Large intestine (tissue), 3 donors: ENCODE results near the gene MAPK8. TPM values are rescaled to one million over a fixed set of nuclear protein-coding genes. Genes with fewer than 3 reads are reported as not detected.

ENCODE experiments used
- DNase-seq, 2 donors: peaks; one replicate each; pipeline versions ENCODE4 v3.0.0 to v3.0.0-alpha.2; 2013
- H3K27ac ChIP-seq: one replicate; pipeline ENCODE4 v1.5.1; 2013; ENCODE audit warnings: low read length
- H3K27me3 ChIP-seq: 2 replicates; pipeline ENCODE4 v1.6.1; 2013; ENCODE audit warnings: low read length; ENCODE audit not compliant: control insufficient read depth, insufficient read depth
- H3K36me3 ChIP-seq: 2 replicates; pipeline ENCODE4 v1.6.1; 2013; ENCODE audit warnings: low read length; ENCODE audit not compliant: control insufficient read depth, insufficient read depth
- H3K4me1 ChIP-seq: one replicate; pipeline ENCODE4 v1.6.1; 2013; ENCODE audit warnings: low read length; ENCODE audit not compliant: control insufficient read depth, insufficient read depth
- H3K4me3 ChIP-seq: one replicate; pipeline ENCODE4 v1.5.1; 2013; ENCODE audit warnings: low read length
- H3K9me3 ChIP-seq: one replicate; pipeline ENCODE4 v1.6.1; 2013; ENCODE audit warnings: mild to moderate bottlenecking, low read depth, low read length, moderate library complexity; ENCODE audit not compliant: control insufficient read depth
- WGBS: methylation state at CpG from one replicate; pipeline ENCODE4 v1.1.5; 2013; ENCODE audit warnings: low lambda C conversion rate; ENCODE audit not compliant: insufficient coverage; 5-methylcytosine and 5-hydroxymethylcytosine counted together
- polyA plus RNA-seq: library from polyadenylated mRNA; unstranded; fragments of 120-200 nt; gene quantifications from one replicate; pipeline ENCODE4 v1.2.1, GENCODE V29; 2013

The MAPK8 gene
- polyA plus RNA-seq, 1 donor, result 40.6 TPM

GRCh38 chr10:48444861-48445841, 138.7 kb downstream of the MAPK8 start:
- no CpG with 5 or more reads among the region's 20 CpGs for WGBS
- no peaks in the 10 kb centered on the region for H3K4me1 ChIP-seq
- no peak for DNase-seq
- H3K36me3 ChIP-seq, result no peaks in the 10 kb centered on the region
- no peaks in the 10 kb centered on the region for H3K9me3 ChIP-seq
- no peaks in the 10 kb centered on the region for H3K27me3 ChIP-seq
- no peak overlapping the region for H3K27ac ChIP-seq
- no peak overlapping the region for H3K4me3 ChIP-seq

GRCh38 chr10:48445932-48446331, 139.5 kb downstream of the MAPK8 start:
- H3K4me1 ChIP-seq, result no peaks in the 10 kb centered on the region
- H3K27me3 ChIP-seq, result no peaks in the 10 kb centered on the region
- no CpG with 5 or more reads among the region's 7 CpGs for WGBS
- H3K4me3 ChIP-seq, result no peak overlapping the region
- H3K27ac ChIP-seq, result no peak overlapping the region
- DNase-seq, result no peak
- no peaks in the 10 kb centered on the region for H3K9me3 ChIP-seq
- H3K36me3 ChIP-seq, result no peaks in the 10 kb centered on the region

- H3K4me1 ChIP-seq, result no peaks in the 10 kb centered on the region
- no peak overlapping the region for H3K27ac ChIP-seq
- no peaks in the 10 kb centered on the region for H3K36me3 ChIP-seq
- DNase-seq, result no peak
- H3K9me3 ChIP-seq, result no peaks in the 10 kb centered on the region
- WGBS, result 100% methylated on average over 1 of the region's 7 CpGs
- no peaks in the 10 kb centered on the region for H3K27me3 ChIP-seq
- no peak overlapping the region for H3K4me3 ChIP-seq
These were observed 140.3 kb downstream of the MAPK8 start for GRCh38 chr10:48446785-48447184.

DNA sequence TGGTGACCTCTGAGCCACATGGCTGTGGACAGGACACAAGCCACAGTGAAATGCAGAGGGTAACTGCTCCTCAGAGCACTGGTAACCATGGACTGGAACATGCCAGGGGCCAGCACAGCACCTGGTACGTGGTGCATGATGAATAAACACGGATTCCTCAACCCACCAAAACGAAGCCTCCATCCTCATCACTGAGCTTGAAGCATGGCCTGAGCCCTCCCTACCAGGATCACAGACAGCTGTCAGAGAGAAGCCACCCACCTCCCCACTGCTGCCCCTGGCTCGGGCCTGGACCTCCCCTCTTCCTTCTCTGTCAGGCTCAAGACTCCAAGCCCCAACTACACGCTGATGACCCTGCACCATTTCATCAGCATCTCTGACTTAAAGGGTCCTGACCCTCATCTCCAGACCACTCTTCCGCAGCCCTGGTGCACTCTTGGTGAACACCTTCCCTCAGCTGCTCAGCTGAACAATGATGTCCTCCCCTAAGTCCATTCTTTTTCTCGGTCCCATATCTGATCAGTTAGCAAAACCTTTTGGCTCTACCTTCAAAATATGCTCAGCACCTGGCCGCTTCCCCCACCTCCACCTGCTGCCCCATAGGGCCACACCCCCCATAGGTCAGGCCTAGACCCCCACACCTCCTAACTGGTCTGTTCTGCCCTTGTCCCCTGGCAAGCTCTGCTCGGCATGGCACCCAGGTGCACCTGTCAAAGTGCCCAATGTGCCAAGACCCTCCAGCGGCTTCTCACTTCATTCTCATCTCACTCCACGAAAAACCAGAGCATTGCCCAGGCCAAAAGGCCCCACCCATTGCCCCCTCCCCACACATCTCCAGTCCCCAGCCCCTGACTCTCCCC, 141.1 kb downstream of the MAPK8 start:
- DNase-seq, result no peak
- WGBS, result 80% methylated on average over 1 of the region's 11 CpGs

GRCh38 chr10:48448796-48449195, 142.3 kb downstream of the MAPK8 start:
- H3K4me3 ChIP-seq, result no peak overlapping the region
- no CpG with 5 or more reads among the region's 4 CpGs for WGBS
- H3K27ac ChIP-seq, result no peak overlapping the region
- H3K4me1 ChIP-seq, result no peaks in the 10 kb centered on the region
- H3K36me3 ChIP-seq, result no peaks in the 10 kb centered on the region
- no peaks in the 10 kb centered on the region for H3K9me3 ChIP-seq
- no peaks in the 10 kb centered on the region for H3K27me3 ChIP-seq
- DNase-seq, result no peak

More for the DNA sequence above, 141.1 kb downstream of the MAPK8 start:
- no peaks in the 10 kb centered on the region for H3K27me3 ChIP-seq
- H3K4me3 ChIP-seq, result no peak overlapping the region
- H3K9me3 ChIP-seq, result no peaks in the 10 kb centered on the region
- no peaks in the 10 kb centered on the region for H3K4me1 ChIP-seq
- H3K36me3 ChIP-seq, result no peaks in the 10 kb centered on the region
- no peak overlapping the region for H3K27ac ChIP-seq

- no peaks in the 10 kb centered on the region for H3K36me3 ChIP-seq
- H3K27me3 ChIP-seq, result no peaks in the 10 kb centered on the region
- no CpG with 5 or more reads among the region's 19 CpGs for WGBS
- H3K9me3 ChIP-seq, result no peaks in the 10 kb centered on the region
- no peak overlapping the region for H3K4me3 ChIP-seq
- H3K27ac ChIP-seq, result no peak overlapping the region
- no peak for DNase-seq
- no peaks in the 10 kb centered on the region for H3K4me1 ChIP-seq
These were observed 143.2 kb downstream of the MAPK8 start for GRCh38 chr10:48449501-48450232.

DNA sequence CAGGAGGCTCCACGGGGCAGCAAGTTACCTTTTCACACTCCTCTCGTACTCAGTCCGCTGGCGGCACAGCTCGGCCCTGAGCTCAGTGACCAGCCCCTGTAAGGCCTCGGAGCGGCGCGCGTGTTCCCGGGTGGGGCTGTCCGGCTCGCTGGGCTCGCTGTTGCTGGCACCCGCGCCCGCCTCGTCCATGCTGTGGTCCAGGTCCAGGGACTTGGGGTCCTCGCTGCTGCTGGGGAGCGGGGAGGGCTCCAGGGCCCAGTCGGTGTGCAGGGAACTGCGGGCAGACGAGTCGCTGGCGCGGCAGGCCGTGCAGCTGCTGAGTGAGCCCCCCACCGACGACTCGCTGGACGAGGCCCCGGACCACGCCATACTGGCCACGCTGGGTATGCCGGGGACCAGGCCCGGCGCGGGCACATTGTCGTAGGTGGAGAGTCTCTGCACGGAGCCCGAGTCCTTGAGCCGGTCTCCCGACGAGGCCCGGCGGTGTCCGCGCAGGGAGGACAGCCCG, 143.8 kb downstream of the MAPK8 start:
- Histone ChIP-seq H3K27ac (no peak overlapping the region), H3K9me3 (no peaks in the 10 kb centered on the region), H3K36me3 (no peaks in the 10 kb centered on the region), H3K27me3 (no peaks in the 10 kb centered on the region), H3K4me1 (no peaks in the 10 kb centered on the region), H3K4me3 (no peak overlapping the region)
- no peak for DNase-seq
- WGBS, result no CpG with 5 or more reads among the region's 49 CpGs

GRCh38 chr10:48450741-48451466, 144.4 kb downstream of the MAPK8 start:
- Histone ChIP-seq H3K27me3 (no peaks in the 10 kb centered on the region), H3K36me3 (no peaks in the 10 kb centered on the region), H3K27ac (no peak overlapping the region), H3K4me3 (no peak overlapping the region), H3K9me3 (no peaks in the 10 kb centered on the region), H3K4me1 (no peaks in the 10 kb centered on the region)
- DNase-seq, result no peak
- WGBS, result no CpG with 5 or more reads among the region's 43 CpGs

- Histone ChIP-seq H3K27me3 (no peaks in the 10 kb centered on the region), H3K9me3 (no peaks in the 10 kb centered on the region), H3K36me3 (no peaks in the 10 kb centered on the region), H3K4me3 (no peak overlapping the region), H3K27ac (no peak overlapping the region), H3K4me1 (peaks cover 3% of the 10 kb centered on the region)
- DNase-seq, result no peak
- WGBS, result no CpG with 5 or more reads among the region's 15 CpGs
These were observed 145.7 kb downstream of the MAPK8 start for GRCh38 chr10:48451969-48452878.
